ENCODE measurements around the gene NOS3.
"Not testable (repeated sequence)": the region's sequence is repeated elsewhere in the genome, so short reads cannot be mapped to it uniquely, and the experiment has no call there.

The NOS3 gene

GRCh38 chr7:151025924-151026671 lies 35.3 kb downstream of the NOS3 start:
- DNase-seq (ENCODE audit: low read depth), result no peak
- TF ChIP-seq, protein P1, sequence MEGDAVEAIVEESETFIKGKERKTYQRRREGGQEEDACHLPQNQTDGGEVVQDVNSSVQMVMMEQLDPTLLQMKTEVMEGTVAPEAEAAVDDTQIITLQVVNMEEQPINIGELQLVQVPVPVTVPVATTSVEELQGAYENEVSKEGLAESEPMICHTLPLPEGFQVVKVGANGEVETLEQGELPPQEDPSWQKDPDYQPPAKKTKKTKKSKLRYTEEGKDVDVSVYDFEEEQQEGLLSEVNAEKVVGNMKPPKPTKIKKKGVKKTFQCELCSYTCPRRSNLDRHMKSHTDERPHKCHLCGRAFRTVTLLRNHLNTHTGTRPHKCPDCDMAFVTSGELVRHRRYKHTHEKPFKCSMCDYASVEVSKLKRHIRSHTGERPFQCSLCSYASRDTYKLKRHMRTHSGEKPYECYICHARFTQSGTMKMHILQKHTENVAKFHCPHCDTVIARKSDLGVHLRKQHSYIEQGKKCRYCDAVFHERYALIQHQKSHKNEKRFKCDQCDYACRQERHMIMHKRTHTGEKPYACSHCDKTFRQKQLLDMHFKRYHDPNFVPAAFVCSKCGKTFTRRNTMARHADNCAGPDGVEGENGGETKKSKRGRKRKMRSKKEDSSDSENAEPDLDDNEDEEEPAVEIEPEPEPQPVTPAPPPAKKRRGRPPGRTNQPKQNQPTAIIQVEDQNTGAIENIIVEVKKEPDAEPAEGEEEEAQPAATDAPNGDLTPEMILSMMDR (IDR thresholded peaks at IDR 0.05; ENCODE audit: low read depth, low read length, missing control alignments), result no peak
- H3K4me3 ChIP-seq (ENCODE audit: low read depth, low read length), result no peak overlapping the region
- in situ Hi-C loops (cut with HindIII; ENCODE audit: low sequenced_read_pairs), result no loop called here

DNA sequence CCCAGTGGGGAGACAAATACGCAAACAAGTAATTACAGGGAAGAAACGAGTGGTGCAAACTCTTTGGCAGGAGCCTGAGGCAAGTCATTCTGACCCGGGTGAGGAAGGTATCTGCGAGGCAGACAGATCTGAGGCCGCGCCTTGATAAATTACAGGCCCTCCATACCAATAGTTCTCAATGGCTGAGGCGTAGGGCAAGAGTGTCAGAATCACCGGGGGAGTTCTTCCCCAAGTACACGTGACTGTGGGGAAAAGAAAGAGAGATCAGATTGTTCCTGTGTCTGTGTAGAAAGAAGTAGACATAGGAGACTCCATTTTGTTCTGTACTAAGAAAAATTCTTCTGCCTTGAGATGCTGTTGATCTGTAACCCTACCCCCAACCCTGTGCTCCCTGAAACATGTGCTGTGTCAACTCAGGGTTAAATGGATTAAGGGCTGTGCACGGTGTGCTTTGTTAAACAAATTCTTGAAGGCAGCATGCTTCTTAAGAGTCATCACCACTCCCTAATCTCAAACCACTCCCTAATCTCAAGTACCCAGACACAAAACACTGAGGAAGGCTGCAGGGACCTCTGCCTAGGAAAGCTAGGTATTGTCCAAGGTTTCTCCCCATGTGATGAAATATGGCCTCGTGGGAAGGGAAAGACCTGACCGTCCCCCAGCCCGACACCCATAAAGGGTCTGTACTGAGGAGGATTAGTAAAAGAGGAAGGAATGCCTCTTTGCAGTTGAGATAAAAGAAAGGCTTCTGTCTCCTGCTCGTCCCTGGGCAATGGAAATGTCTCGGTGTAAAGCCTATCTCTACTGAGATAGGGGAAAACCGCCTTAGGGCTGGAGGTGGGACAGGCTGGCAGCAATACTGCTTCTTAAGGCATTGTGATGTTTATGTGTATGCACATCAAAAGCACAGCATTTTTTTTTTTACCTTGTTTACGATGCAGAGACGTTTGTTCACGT lies 36.2 kb downstream of the NOS3 start:
- H3K4me3 ChIP-seq (ENCODE audit: low read depth, low read length); in situ Hi-C loops (cut with HindIII; ENCODE audit: low sequenced_read_pairs); DNase-seq (ENCODE audit: low read depth): not testable (repeated sequence)

DNA sequence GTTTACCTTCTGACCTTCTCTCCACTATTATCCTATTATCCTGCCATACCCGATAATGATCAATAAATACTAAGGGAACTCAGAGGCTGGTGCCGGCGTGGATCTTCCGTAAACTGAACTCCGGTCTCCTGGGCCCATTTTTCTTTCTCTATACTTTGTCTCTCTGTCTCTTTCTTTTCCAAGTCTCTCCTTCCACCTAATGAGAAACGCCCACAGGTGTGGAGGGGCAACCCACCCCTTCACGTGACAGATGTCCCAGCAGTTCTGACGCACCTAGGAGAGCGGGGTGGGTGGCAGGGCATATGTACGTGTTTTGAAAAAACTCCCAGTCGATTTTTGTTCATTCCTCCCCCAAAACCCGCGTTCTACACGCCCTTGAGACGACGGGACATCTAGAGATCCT lies 36.9 kb downstream of the NOS3 start:
- peak overlapping the region; percentile 84 for H3K4me3 ChIP-seq (ENCODE audit: low read depth, low read length)
- DNase-seq (ENCODE audit: low read depth); in situ Hi-C loops (cut with HindIII; ENCODE audit: low sequenced_read_pairs): not testable (repeated sequence)

DNA sequence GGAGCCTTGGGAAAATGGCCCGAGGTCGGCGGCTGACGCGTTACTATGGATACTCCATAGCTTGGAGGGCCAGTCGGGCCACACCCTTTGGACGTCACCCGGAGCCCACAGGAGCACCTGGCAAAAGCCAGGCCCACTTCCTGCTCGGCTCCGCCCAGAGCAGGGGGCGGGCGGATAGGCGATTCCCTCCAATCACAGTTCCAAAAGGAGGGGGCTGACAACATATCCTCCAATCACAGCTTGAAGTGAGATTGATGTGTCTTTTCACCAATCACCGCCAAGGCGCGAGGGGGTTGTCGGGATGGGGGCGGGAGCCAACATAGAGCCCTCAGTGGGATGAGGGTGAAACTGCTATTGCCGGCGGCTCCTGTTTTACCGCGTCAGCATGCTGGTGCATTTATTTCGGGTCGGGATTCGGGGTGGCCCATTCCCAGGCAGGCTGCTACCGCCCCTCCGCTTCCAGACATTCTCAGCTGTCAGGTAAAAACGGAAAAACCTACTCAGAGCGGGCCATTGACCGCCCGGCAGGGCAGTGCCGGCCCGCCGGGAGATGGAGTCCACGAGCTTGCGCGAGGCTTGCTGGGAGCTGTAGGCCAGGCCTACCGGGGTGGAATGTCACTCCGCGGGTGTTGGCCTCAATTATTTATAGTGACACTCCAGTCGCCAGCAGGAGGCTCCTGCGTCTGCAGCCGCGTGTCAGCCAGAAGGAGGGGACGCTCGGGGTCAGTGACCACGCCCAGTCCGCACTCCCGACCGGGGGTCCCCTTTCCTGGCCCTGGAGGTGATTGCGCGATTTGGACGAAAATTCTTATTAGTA lies 37.5 kb downstream of the NOS3 start, which contains the start of gene ABCB8:
Gene ABCB8, plus strand, starts transcription at position 320 of the 817 bp plus-strand sequence. Its CDS starts 66 bp downstream, at position 386.
- DNase-seq (ENCODE audit: low read depth), result peak; percentile 98
- TF ChIP-seq, protein P1 (IDR thresholded peaks at IDR 0.05; ENCODE audit: low read depth, low read length, missing control alignments), result peak; percentile 52
- H3K4me3 ChIP-seq (ENCODE audit: low read depth, low read length), result peak within 1 kb of the TSS; percentile 84
- in situ Hi-C loops (cut with HindIII; ENCODE audit: low sequenced_read_pairs), result no loop called here

DNA sequence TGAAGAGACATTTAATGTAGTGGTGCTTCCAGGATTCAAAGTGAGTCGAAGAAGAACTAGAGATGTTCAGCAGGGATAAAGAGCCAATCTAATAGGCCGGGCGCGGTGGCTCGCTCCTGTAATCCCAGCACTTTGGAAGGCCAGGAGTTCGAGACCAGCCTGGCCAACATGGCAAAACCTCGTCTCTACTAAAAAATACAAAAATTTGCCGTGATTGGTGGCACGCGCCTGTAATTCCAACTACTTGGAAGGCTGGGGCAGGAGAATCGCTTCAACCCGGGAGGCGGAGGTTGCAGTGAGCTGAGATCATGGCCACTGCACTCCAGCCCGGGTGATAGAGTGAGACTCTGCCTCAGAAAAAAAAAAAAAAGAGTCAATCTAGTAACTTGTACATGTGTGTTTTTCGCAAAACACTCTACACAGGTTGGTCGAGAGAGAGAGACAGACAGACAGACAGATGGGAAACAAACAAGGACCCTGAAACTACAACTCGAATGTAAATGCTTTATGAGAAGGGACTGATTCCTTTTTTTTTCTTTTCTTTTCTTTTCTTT lies 38.2 kb downstream of the NOS3 start:
- TF ChIP-seq, protein P1 (IDR thresholded peaks at IDR 0.05; ENCODE audit: low read depth, low read length, missing control alignments), result no peak
- in situ Hi-C loops (cut with HindIII; ENCODE audit: low sequenced_read_pairs), result no loop called here
- H3K4me3 ChIP-seq (ENCODE audit: low read depth, low read length), result peak overlapping the region; percentile 84
- DNase-seq (ENCODE audit: low read depth), result no peak

- TF ChIP-seq, protein P1 (IDR thresholded peaks at IDR 0.05; ENCODE audit: low read depth, low read length, missing control alignments), result no peak
- in situ Hi-C loops (cut with HindIII; ENCODE audit: low sequenced_read_pairs), result no loop called here
- H3K4me3 ChIP-seq (ENCODE audit: low read depth, low read length), result no peak overlapping the region
- DNase-seq (ENCODE audit: low read depth), result no peak
Measured at GRCh38 chr7:151031011-151031410, 40.2 kb downstream of the NOS3 start.
